Measurements from ENCODE around the gene ADAM8. TPM values are rescaled to one million over a fixed set of nuclear protein-coding genes. Genes with fewer than 3 reads are reported as not detected.
"Not testable (repeated sequence)": the region's sequence is repeated elsewhere in the genome, so short reads cannot be mapped to it uniquely, and the experiment has no call there.

Gene ADAM8
- total RNA-seq, 1 donor from 2014 or later = 2.6 TPM

GRCh38 chr10:133236401-133237240, 40.0 kb downstream of the ADAM8 start:
- no peak overlapping the region for H3K9ac ChIP-seq (ENCODE audit: low read depth in 1 of 3, low read length in 3 of 3)
- H3K4me3 ChIP-seq (ENCODE audit: low read length in 3 of 3) = peak overlapping the region in 1 of 3 donors; percentile 29
- H3K27ac ChIP-seq (ENCODE audit: low read depth, low read length) = no peak overlapping the region
- H3K9me3 ChIP-seq (ENCODE audit: control insufficient read depth in 3 of 3, low read length in 3 of 3) = no peaks in the 10 kb centered on the region
- no peaks in the 10 kb centered on the region for H3K36me3 ChIP-seq (ENCODE audit: control insufficient read depth in 3 of 3, insufficient read depth in 3 of 3, low read length in 3 of 3)
- peaks cover 0 to 4% (median 0%) of the 10 kb centered on the region in 3 donors for H3K4me1 ChIP-seq (ENCODE audit: control insufficient read depth in 3 of 3, insufficient read depth in 3 of 3, low read length in 3 of 3)
- H3K27me3 ChIP-seq (ENCODE audit: control insufficient read depth in 3 of 3, insufficient read depth in 3 of 3, low read length in 3 of 3) = peaks cover 59 to 77% (median 66%) of the 10 kb centered on the region in 3 donors

- H3K27me3 ChIP-seq (ENCODE audit: control insufficient read depth in 3 of 3, insufficient read depth in 3 of 3, low read length in 3 of 3) = peaks cover 58 to 77% (median 64%) of the 10 kb centered on the region in 3 donors
- peaks cover 0 to 4% (median 0%) of the 10 kb centered on the region in 3 donors for H3K4me1 ChIP-seq (ENCODE audit: control insufficient read depth in 3 of 3, insufficient read depth in 3 of 3, low read length in 3 of 3)
- H3K36me3 ChIP-seq (ENCODE audit: control insufficient read depth in 3 of 3, insufficient read depth in 3 of 3, low read length in 3 of 3) = no peaks in the 10 kb centered on the region
- no peak overlapping the region for H3K27ac ChIP-seq (ENCODE audit: low read depth, low read length)
- no peak overlapping the region for H3K4me3 ChIP-seq (ENCODE audit: low read length in 3 of 3)
- no peaks in the 10 kb centered on the region for H3K9me3 ChIP-seq (ENCODE audit: control insufficient read depth in 3 of 3, low read length in 3 of 3)
- no peak overlapping the region for H3K9ac ChIP-seq (ENCODE audit: low read depth in 1 of 3, low read length in 3 of 3)
Observed at GRCh38 chr10:133235932-133236331, 40.7 kb downstream of the ADAM8 start.

GRCh38 chr10:133235265-133235855, 41.3 kb downstream of the ADAM8 start:
- Histone ChIP-seq H3K4me1 (ENCODE audit: control insufficient read depth in 3 of 3, insufficient read depth in 3 of 3, low read length in 3 of 3) (peaks cover 0 to 4% (median 0%) of the 10 kb centered on the region in 3 donors), H3K27me3 (ENCODE audit: control insufficient read depth in 3 of 3, insufficient read depth in 3 of 3, low read length in 3 of 3) (peaks cover 56 to 77% (median 66%) of the 10 kb centered on the region in 3 donors), H3K36me3 (ENCODE audit: control insufficient read depth in 3 of 3, insufficient read depth in 3 of 3, low read length in 3 of 3) (no peaks in the 10 kb centered on the region), H3K4me3 (ENCODE audit: low read length in 3 of 3) (no peak overlapping the region), H3K9me3 (ENCODE audit: control insufficient read depth in 3 of 3, low read length in 3 of 3) (no peaks in the 10 kb centered on the region), H3K9ac (ENCODE audit: low read depth in 1 of 3, low read length in 3 of 3) (no peak overlapping the region), H3K27ac (ENCODE audit: low read depth, low read length) (no peak overlapping the region)

GRCh38 chr10:133234796-133235195, 41.9 kb downstream of the ADAM8 start:
- H3K9ac ChIP-seq (ENCODE audit: low read depth in 1 of 3, low read length in 3 of 3); H3K27ac ChIP-seq (ENCODE audit: low read depth, low read length); H3K9me3 ChIP-seq (ENCODE audit: control insufficient read depth in 3 of 3, low read length in 3 of 3); H3K36me3 ChIP-seq (ENCODE audit: control insufficient read depth in 3 of 3, insufficient read depth in 3 of 3, low read length in 3 of 3); H3K4me1 ChIP-seq (ENCODE audit: control insufficient read depth in 3 of 3, insufficient read depth in 3 of 3, low read length in 3 of 3); H3K4me3 ChIP-seq (ENCODE audit: low read length in 3 of 3): not testable (repeated sequence)
- peaks cover 56 to 73% (median 64%) of the 10 kb centered on the region in 3 donors for H3K27me3 ChIP-seq (ENCODE audit: control insufficient read depth in 3 of 3, insufficient read depth in 3 of 3, low read length in 3 of 3)

GRCh38 chr10:133231946-133232574, 44.6 kb downstream of the ADAM8 start:
- no peak overlapping the region for H3K27ac ChIP-seq (ENCODE audit: low read depth, low read length)

GRCh38 chr10:133231244-133231945, 45.3 kb downstream of the ADAM8 start:
- Histone ChIP-seq H3K9me3 (ENCODE audit: control insufficient read depth in 3 of 3, low read length in 3 of 3) (no peaks in the 10 kb centered on the region), H3K9ac (ENCODE audit: low read depth in 1 of 3, low read length in 3 of 3) (no peak overlapping the region), H3K4me1 (ENCODE audit: control insufficient read depth in 3 of 3, insufficient read depth in 3 of 3, low read length in 3 of 3) (no peaks in the 10 kb centered on the region), H3K27ac (ENCODE audit: low read depth, low read length) (no peak overlapping the region), H3K27me3 (ENCODE audit: control insufficient read depth in 3 of 3, insufficient read depth in 3 of 3, low read length in 3 of 3) (peaks cover 55 to 68% (median 60%) of the 10 kb centered on the region in 3 donors), H3K36me3 (ENCODE audit: control insufficient read depth in 3 of 3, insufficient read depth in 3 of 3, low read length in 3 of 3) (no peaks in the 10 kb centered on the region), H3K4me3 (ENCODE audit: low read length in 3 of 3) (no peak overlapping the region)

More at GRCh38 chr10:133231946-133232574, 44.6 kb downstream of the ADAM8 start:
- Histone ChIP-seq H3K9me3 (ENCODE audit: control insufficient read depth in 3 of 3, low read length in 3 of 3) (no peaks in the 10 kb centered on the region), H3K27me3 (ENCODE audit: control insufficient read depth in 3 of 3, insufficient read depth in 3 of 3, low read length in 3 of 3) (peaks cover 53 to 68% (median 58%) of the 10 kb centered on the region in 3 donors), H3K36me3 (ENCODE audit: control insufficient read depth in 3 of 3, insufficient read depth in 3 of 3, low read length in 3 of 3) (no peaks in the 10 kb centered on the region), H3K9ac (ENCODE audit: low read depth in 1 of 3, low read length in 3 of 3) (no peak overlapping the region), H3K4me1 (ENCODE audit: control insufficient read depth in 3 of 3, insufficient read depth in 3 of 3, low read length in 3 of 3) (peaks cover 0 to 4% (median 0%) of the 10 kb centered on the region in 3 donors), H3K4me3 (ENCODE audit: low read length in 3 of 3) (no peak overlapping the region)

GRCh38 chr10:133230387-133231195, 46.1 kb downstream of the ADAM8 start:
- H3K4me3 ChIP-seq (ENCODE audit: low read length in 3 of 3) = no peak overlapping the region
- no peak overlapping the region for H3K9ac ChIP-seq (ENCODE audit: low read depth in 1 of 3, low read length in 3 of 3)
- no peaks in the 10 kb centered on the region for H3K36me3 ChIP-seq (ENCODE audit: control insufficient read depth in 3 of 3, insufficient read depth in 3 of 3, low read length in 3 of 3)
- peaks cover 59 to 70% (median 68%) of the 10 kb centered on the region in 3 donors for H3K27me3 ChIP-seq (ENCODE audit: control insufficient read depth in 3 of 3, insufficient read depth in 3 of 3, low read length in 3 of 3)
- H3K4me1 ChIP-seq (ENCODE audit: control insufficient read depth in 3 of 3, insufficient read depth in 3 of 3, low read length in 3 of 3) = no peaks in the 10 kb centered on the region
- no peak overlapping the region for H3K27ac ChIP-seq (ENCODE audit: low read depth, low read length)
- no peaks in the 10 kb centered on the region for H3K9me3 ChIP-seq (ENCODE audit: control insufficient read depth in 3 of 3, low read length in 3 of 3)

GRCh38 chr10:133230044-133230361, 46.7 kb downstream of the ADAM8 start, which contains the start of gene UTF1:
TSS of gene UTF1 (plus strand) at chr10:133230217. CDS start at chr10:133230289, 72 bp downstream.
- Histone ChIP-seq H3K27me3 (ENCODE audit: control insufficient read depth in 3 of 3, insufficient read depth in 3 of 3, low read length in 3 of 3) (peaks cover 62 to 71% (median 65%) of the 10 kb centered on the region in 3 donors), H3K27ac (ENCODE audit: low read depth, low read length) (no peak within 1 kb of the TSS), H3K9ac (ENCODE audit: low read depth in 1 of 3, low read length in 3 of 3) (no peak within 1 kb of the TSS), H3K4me1 (ENCODE audit: control insufficient read depth in 3 of 3, insufficient read depth in 3 of 3, low read length in 3 of 3) (no peaks in the 10 kb centered on the region), H3K4me3 (ENCODE audit: low read length in 3 of 3) (no peak within 1 kb of the TSS), H3K9me3 (ENCODE audit: control insufficient read depth in 3 of 3, low read length in 3 of 3) (no peaks in the 10 kb centered on the region), H3K36me3 (ENCODE audit: control insufficient read depth in 3 of 3, insufficient read depth in 3 of 3, low read length in 3 of 3) (no peaks in the 10 kb centered on the region)
